Measurements from ENCODE around the gene RPP25L. TPM values are rescaled to one million over a fixed set of nuclear protein-coding genes. Genes with fewer than 3 reads are reported as not detected.

The RPP25L gene
- total RNA-seq, 1 experiment from 2014 or later, result 17.2 TPM

- Histone ChIP-seq H3K23ac (ENCODE audit: insufficient read length, low read depth, low read length) (no peak overlapping the region), H3K4me2 (ENCODE audit: insufficient read depth, insufficient read length, low read length) (no peak overlapping the region), H2AFZ (ENCODE audit: low read length) (no peak overlapping the region), H3K4me1 (ENCODE audit: insufficient read depth, low read length) (no peaks in the 10 kb centered on the region; the same call in 1 of the 2 replicates), H3K23me2 (ENCODE audit: insufficient read length, low read depth, low read length, poor library complexity, severe bottlenecking) (peaks cover under 1% of the 10 kb centered on the region), H3K79me2 (ENCODE audit: insufficient read depth, low read length) (no peaks in the 10 kb centered on the region), H2AK5ac (ENCODE audit: insufficient read length, low read length) (no peak overlapping the region), H3K9ac (ENCODE audit: extremely low read depth, insufficient read length, low read length) (no peak overlapping the region), H3K27me3 (ENCODE audit: insufficient read depth, low read length) (no peaks in the 10 kb centered on the region), H3K56ac (ENCODE audit: insufficient read length, low read depth, low read length) (no peak overlapping the region), H2BK12ac (ENCODE audit: insufficient read length, low read depth, low read length) (no peak overlapping the region), H2BK15ac (ENCODE audit: low read depth, low read length) (no peak overlapping the region), H2BK20ac (ENCODE audit: low read depth, low read length, poor library complexity, severe bottlenecking) (no peak overlapping the region), H2BK5ac (ENCODE audit: insufficient read length, low read length) (no peak overlapping the region), H2BK120ac (ENCODE audit: low read depth, low read length, poor library complexity, severe bottlenecking) (no peak overlapping the region), H4K91ac (ENCODE audit: insufficient read length, low read depth, low read length) (no peak overlapping the region), H4K5ac (ENCODE audit: insufficient read length, low read depth, low read length) (no peak overlapping the region), H3K4ac (ENCODE audit: low read depth, low read length) (no peak overlapping the region), H3K18ac (ENCODE audit: insufficient read length, low read depth, low read length) (no peak overlapping the region), H3K14ac (ENCODE audit: insufficient read depth, low read length) (no peak overlapping the region), H4K20me1 (ENCODE audit: control insufficient read depth, insufficient read depth, insufficient read length) (no peaks in the 10 kb centered on the region), H4K8ac (replicated peaks; ENCODE audit: insufficient read length, low read depth, low read length) (no peak overlapping the region), H3T11ph (ENCODE audit: low read length) (no peak overlapping the region), H3K27ac (ENCODE audit: insufficient read length, low read depth, low read length) (no peak overlapping the region), H3K79me1 (ENCODE audit: insufficient read depth, low read depth, low read length, poor library complexity, severe bottlenecking) (no peaks in the 10 kb centered on the region), H3K9me3 (ENCODE audit: control insufficient read depth, low read depth, low read length) (no peaks in the 10 kb centered on the region)
- no peak for DNase-seq
- no peak overlapping the region for H3K27ac Mint-ChIP-seq
- H3K9me3 Mint-ChIP-seq, result no peaks in the 10 kb centered on the region; a peak in 1 of 5 replicates
- no peak for TF ChIP-seq CTCF (conservative IDR thresholded peaks at IDR 0.05)
- H3K4me3 Mint-ChIP-seq, result no peak overlapping the region
- H3K4me1 Mint-ChIP-seq, result peaks cover 14 to 21% of the 10 kb centered on the region in 2 experiments
- H3K27me3 Mint-ChIP-seq (ENCODE audit: low read depth), result peaks cover 15% of the 10 kb centered on the region
- H3K36me3 Mint-ChIP-seq (ENCODE audit: insufficient read depth in 1 of 3, low read depth in 3 of 3), result no peaks in the 10 kb centered on the region
Observed at GRCh38 chr9:34606190-34606589, 5.7 kb downstream of the RPP25L start.
